PC-3 (cell line): ENCODE results near the gene KIFC1. TPM values are rescaled to one million over a fixed set of nuclear protein-coding genes. Genes with fewer than 3 reads are reported as not detected.

Experiments used
- ATAC-seq: fragments of 200-7000 bp; cut with Tn5 transposase; 2 replicates; pipeline ENCODE4 v1.9.1; 2020; ENCODE audit warnings: mild to moderate bottlenecking, moderate library complexity
- BruUV-seq: library from RNA; stranded (reverse); fragments of 400-500 nt; replicated peaks from 2 replicates; lab custom pipeline; 2021; lab: Mats Ljungman, UMichigan
- CTCF ChIA-PET: fragments of 300-600 bp; sonication (Branson Sonifier 250); formaldehyde crosslinking; loops from one replicate; lab custom pipeline; 2022; ENCODE audit warnings: antibody characterized with exemption; lab: Charles Lee
- POLR2A ChIA-PET: fragments of 300-600 bp; sonication (Branson Sonifier 250); formaldehyde crosslinking; loops from one replicate; lab custom pipeline; 2022; ENCODE audit warnings: antibody characterized with exemption; ENCODE audit not compliant: unreplicated experiment; lab: Charles Lee
- DNase-seq: peaks from one replicate; pipeline ENCODE4 v3.0.0-alpha.2; 2015
- H2AFZ ChIP-seq: fragments of 300-600 bp; sonication (generic); 2 replicates; pipeline ENCODE4 v1.6.0; 2016; ENCODE audit warnings: antibody characterized with exemption, low read length
- H3F3A ChIP-seq: fragments of 300-600 bp; sonication (generic); one replicate; pipeline ENCODE4 v1.6.0; 2017; ENCODE audit warnings: antibody characterized with exemption, low read length, control low read depth, mild to moderate bottlenecking; ENCODE audit not compliant: unreplicated experiment
- H3K27ac ChIP-seq: fragments of 300-600 bp; sonication (generic); 2 replicates; pipeline ENCODE4 v1.5.1; 2016; ENCODE audit warnings: mild to moderate bottlenecking, low read length
- H3K27me3 ChIP-seq: fragments of 300-600 bp; sonication (generic); 2 replicates; pipeline ENCODE4 v1.6.1; 2016; ENCODE audit warnings: low read length, mixed read lengths
- H3K36me3 ChIP-seq: fragments of 300-600 bp; sonication (generic); 2 replicates; pipeline ENCODE4 v1.6.1; 2016; ENCODE audit warnings: low read depth, mixed run types, low read length, mixed read lengths
- H3K4me1 ChIP-seq: fragments of 300-600 bp; sonication (generic); 2 replicates; pipeline ENCODE4 v1.5.1; 2016; ENCODE audit warnings: low read length; ENCODE audit not compliant: insufficient read depth
- H3K4me2 ChIP-seq: fragments of 300-600 bp; sonication (generic); 2 replicates; pipeline ENCODE4 v1.6.0; 2016; ENCODE audit warnings: low read length
- H3K4me3 ChIP-seq: fragments of 300-600 bp; sonication (generic); 2 replicates; pipeline ENCODE4 v1.5.1; 2016; ENCODE audit warnings: mild to moderate bottlenecking, low read length, mixed read lengths
- H3K79me2 ChIP-seq: fragments of 300-600 bp; sonication (generic); 2 replicates; pipeline ENCODE4 v1.6.1; 2017; ENCODE audit warnings: low read length, mixed read lengths
- H3K9ac ChIP-seq: fragments of 300-600 bp; sonication (generic); 2 replicates; pipeline ENCODE4 v1.6.0; 2016; ENCODE audit warnings: mild to moderate bottlenecking, low read length
- H3K9me2 ChIP-seq: fragments of 300-600 bp; sonication (generic); replicated peaks from 2 replicates; pipeline ENCODE4 v1.6.1; 2016; ENCODE audit warnings: mixed run types, low read length, mixed read lengths
- H3K9me3 ChIP-seq: fragments of 300-600 bp; sonication (generic); 2 replicates; pipeline ENCODE4 v1.6.1; 2016; ENCODE audit warnings: low read length, mixed read lengths
- H4K20me1 ChIP-seq: fragments of 300-600 bp; sonication (generic); 2 replicates; pipeline ENCODE4 v1.6.1; 2016; ENCODE audit warnings: low read length, mixed read lengths
- CTCF ChIP-seq: fragments of 300-600 bp; sonication (generic); conservative IDR thresholded peaks from 2 replicates; pipeline ENCODE4 v1.5.1; 2017; ENCODE audit warnings: antibody characterized with exemption, low read depth, mild to moderate bottlenecking, low read length
- EZH2 ChIP-seq: fragments of 300-600 bp; sonication (generic); IDR thresholded peaks from one replicate; pipeline ENCODE4 v1.6.1; 2017; ENCODE audit warnings: antibody characterized with exemption, mild to moderate bottlenecking, low read length; ENCODE audit not compliant: unreplicated experiment
- EZH2phosphoT487 ChIP-seq: fragments of 300-600 bp; sonication (generic); IDR thresholded peaks from 2 replicates; pipeline ENCODE4 v1.6.1; 2018; ENCODE audit warnings: mild to moderate bottlenecking, antibody characterized with exemption, low read length, borderline replicate concordance
- intact Hi-C: fragments of 100-400 bp; cut with micrococcal nuclease; formaldehyde crosslinking; loops from 2 replicates; pipeline ENCODE4 v1.9.0; 2023
- total RNA-seq: library from RNA; depleted of rRNA; stranded (reverse); fragments of >200 nt; gene quantifications from 2 replicates; pipeline ENCODE4 v1.2.3, GENCODE V29; 2014

The KIFC1 gene
- total RNA-seq, 1 experiment from 2014 or later, result 66.7 TPM

- Histone ChIP-seq H3K79me2 (peaks cover 27% of the 10 kb centered on the region), H3K4me1 (peaks cover 30% of the 10 kb centered on the region), H3K4me3 (no peak within 1 kb of the TSS), H3K36me3 (peaks cover 8% of the 10 kb centered on the region; the same call in 1 of the 2 replicates), H3K4me2 (peak within 1 kb of the TSS; percentile 42), H4K20me1 (no peaks in the 10 kb centered on the region), H3K27ac (no peak within 1 kb of the TSS), H3K9me2 (no peaks in the 10 kb centered on the region), H2AFZ (no peak within 1 kb of the TSS), H3K9ac (no peak within 1 kb of the TSS), H3K9me3 (no peaks in the 10 kb centered on the region), H3F3A (no peaks in the 10 kb centered on the region), H3K27me3 (no peaks in the 10 kb centered on the region)
- BruUV-seq, result no TSS peak
- ATAC-seq (no peak), DNase-seq (no peak)
- ChIA-PET CTCF (no interaction called here), POLR2A (no interaction called here)
- intact Hi-C loops, result loop anchor here (10.0 kb wide), 1 partner anchor 215 kb away; the partner anchor contains the start of genes HSD17B8, RING1, RXRB and SLC39A7
- TF ChIP-seq EZH2, result no peak
Measured at GRCh38 chr6:33419580-33420490, 28.2 kb downstream of the KIFC1 start, which contains the start of gene SYNGAP1. Gene SYNGAP1 (plus strand): TSS chr6:33420065. CDS start chr6:33420265, 200 bp downstream.

GRCh38 chr6:33420491-33421343 lies 29.1 kb downstream of the KIFC1 start:
- ChIA-PET CTCF (no interaction called here), POLR2A (no interaction called here)
- Histone ChIP-seq H3K4me2 (no peak overlapping the region), H3K79me2 (peaks cover 21% of the 10 kb centered on the region), H3K9me2 (no peaks in the 10 kb centered on the region), H3K36me3 (peaks cover 3% of the 10 kb centered on the region; the same call in 1 of the 2 replicates), H2AFZ (no peak overlapping the region), H3K4me3 (no peak overlapping the region), H3K4me1 (peaks cover 36% of the 10 kb centered on the region), H3K9ac (no peak overlapping the region), H3K27me3 (no peaks in the 10 kb centered on the region), H3F3A (no peaks in the 10 kb centered on the region), H4K20me1 (no peaks in the 10 kb centered on the region), H3K9me3 (no peaks in the 10 kb centered on the region), H3K27ac (no peak overlapping the region)
- intact Hi-C loops, result no loop called here
- no TSS peak for BruUV-seq
- DNase-seq (no peak), ATAC-seq (no peak)
- TF ChIP-seq EZH2 (no peak), EZH2phosphoT487 (no peak), CTCF (no peak)

DNA sequence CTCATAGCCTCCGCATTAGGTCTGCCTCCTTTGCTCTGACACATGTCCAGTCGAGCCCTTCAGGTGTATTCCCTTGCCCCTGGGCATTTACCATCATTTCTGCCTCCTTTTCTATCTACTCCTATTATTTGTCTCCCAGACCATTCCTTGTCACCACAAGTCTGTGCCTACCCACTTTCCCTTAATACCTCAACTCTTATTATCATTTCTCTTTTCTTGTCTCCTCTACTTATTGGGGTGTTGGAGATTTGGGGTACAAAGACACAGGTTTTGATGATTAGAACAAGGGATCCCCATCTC lies 29.7 kb downstream of the KIFC1 start:
- POLR2A ChIA-PET, result no interaction called here
- ATAC-seq (no peak), DNase-seq (no peak)
- Histone ChIP-seq H3K9ac (no peak overlapping the region), H3K27me3 (no peaks in the 10 kb centered on the region), H3F3A (no peaks in the 10 kb centered on the region), H3K36me3 (no peaks in the 10 kb centered on the region), H4K20me1 (no peaks in the 10 kb centered on the region), H3K4me2 (no peak overlapping the region), H3K9me2 (no peaks in the 10 kb centered on the region), H3K4me1 (peaks cover 30% of the 10 kb centered on the region), H3K27ac (no peak overlapping the region), H3K4me3 (no peak overlapping the region), H3K9me3 (no peaks in the 10 kb centered on the region), H3K79me2 (peaks cover 15% of the 10 kb centered on the region), H2AFZ (no peak overlapping the region)
- intact Hi-C loops, result no loop called here
- no TSS peak for BruUV-seq
- TF ChIP-seq EZH2 (no peak), EZH2phosphoT487 (no peak), CTCF (no peak)
- CTCF ChIA-PET, result no interaction called here
